HEK293 (cell line): ENCODE results near the gene MYO18B.

Source experiments
- CTCF ChIA-PET: fragments of 350-600 bp; formaldehyde crosslinking; extraction: SDS; loops from one replicate; lab custom pipeline; 2021; ENCODE audit warnings: antibody characterized with exemption; lab: Yijun Ruan, JAX
- POLR2A ChIA-PET: fragments of 300-600 bp; formaldehyde crosslinking; extraction: SDS; loops from one replicate; lab custom pipeline; 2020; ENCODE audit warnings: antibody characterized with exemption, inconsistent platforms; lab: Yijun Ruan, JAX
- H3K27ac ChIP-seq: fragments of 200-500 bp; sonication (Bioruptor generic); 2 replicates; pipeline ENCODE4 v1.5.1; 2014; ENCODE audit warnings: low read depth, low read length, control low read depth, inconsistent platforms; ENCODE audit errors: extremely low read depth
- H3K36me3 ChIP-seq, 2 experiments: fragments of 200-500 bp in 1 of 2; sonication (Bioruptor generic) in 1 of 2; 1 replicate in 1 of 2; 2 replicates in 1 of 2; pipeline ENCODE4 v1.5.1; 2014 to 2017; ENCODE audit warnings: inconsistent platforms in 2 of 2, low read length in 2 of 2; ENCODE audit not compliant: control insufficient read depth in 2 of 2, insufficient read depth in 1 of 2
- H3K4me1 ChIP-seq: fragments of 200-500 bp; sonication (Bioruptor generic); 2 replicates; pipeline ENCODE4 v1.5.1; 2014; ENCODE audit warnings: mild to moderate bottlenecking, low read length, inconsistent platforms; ENCODE audit not compliant: control insufficient read depth, insufficient read depth
- H3K4me3 ChIP-seq: 2 replicates; pipeline ENCODE4 v1.5.1; 2011; ENCODE audit warnings: low read depth, mild to moderate bottlenecking, control low read depth, low read length, moderate library complexity
- H3K9me3 ChIP-seq: fragments of 200-500 bp; sonication (Bioruptor generic); 2 replicates; pipeline ENCODE4 v1.5.1; 2014; ENCODE audit warnings: low read depth, low read length, inconsistent platforms; ENCODE audit not compliant: control insufficient read depth, insufficient read depth
- GFI1B ChIP-seq: fragments of 450-650 bp; formaldehyde crosslinking; IDR thresholded peaks from 2 replicates; pipeline ENCODE4 v1.5.1; 2016; ENCODE audit warnings: missing biosample characterization, missing genetic modification characterization
- HOXC10 ChIP-seq: sonication (generic); formaldehyde crosslinking; IDR thresholded peaks from 2 replicates; pipeline ENCODE4 v1.8.1; 2023; ENCODE audit warnings: mild to moderate bottlenecking, missing genetic modification reagents
- IKZF3 ChIP-seq: fragments of 450-650 bp; IDR thresholded peaks from 2 replicates; pipeline ENCODE4 v1.5.0; 2018; ENCODE audit warnings: missing biosample characterization, mild to moderate bottlenecking, missing genetic modification characterization, moderate library complexity
- ZFP37 ChIP-seq: fragments of 450-650 bp; formaldehyde crosslinking; IDR thresholded peaks from 2 replicates; pipeline ENCODE4 v1.5.1; 2016; ENCODE audit warnings: missing biosample characterization, missing genetic modification characterization
- ZNF169 ChIP-seq: fragments of 450-650 bp; formaldehyde crosslinking; IDR thresholded peaks from 2 replicates; pipeline ENCODE4 v1.5.1; 2016; ENCODE audit warnings: missing biosample characterization, missing genetic modification characterization
- ZNF2 ChIP-seq: fragments of 450-650 bp; formaldehyde crosslinking; IDR thresholded peaks from 2 replicates; pipeline ENCODE4 v1.5.1; 2016; ENCODE audit warnings: missing biosample characterization, missing genetic modification characterization
- ZNF202 ChIP-seq: fragments of 450-650 bp; formaldehyde crosslinking; IDR thresholded peaks from 2 replicates; pipeline ENCODE4 v1.5.1; 2016; ENCODE audit warnings: missing biosample characterization, missing genetic modification characterization, borderline replicate concordance
- ZNF214 ChIP-seq: fragments of 450-650 bp; formaldehyde crosslinking; IDR thresholded peaks from 2 replicates; pipeline ENCODE4 v1.5.1; 2017; ENCODE audit warnings: missing biosample characterization, mild to moderate bottlenecking, missing genetic modification characterization, borderline replicate concordance
- ZNF221 ChIP-seq: fragments of 450-650 bp; formaldehyde crosslinking; IDR thresholded peaks from 2 replicates; pipeline ENCODE4 v1.5.1; 2017; ENCODE audit warnings: missing biosample characterization, missing genetic modification characterization, borderline replicate concordance
- ZNF280C ChIP-seq: fragments of 450-650 bp; formaldehyde crosslinking; IDR thresholded peaks from 2 replicates; pipeline ENCODE4 v1.5.1; 2016; ENCODE audit warnings: missing biosample characterization, missing genetic modification characterization
- ZNF544 ChIP-seq: fragments of 450-650 bp; formaldehyde crosslinking; IDR thresholded peaks from 2 replicates; pipeline ENCODE4 v1.5.0; 2017; ENCODE audit warnings: missing biosample characterization, missing genetic modification characterization
- ZNF561 ChIP-seq: fragments of 450-650 bp; IDR thresholded peaks from 2 replicates; pipeline ENCODE4 v1.5.1; 2018; ENCODE audit warnings: missing biosample characterization, missing genetic modification characterization, borderline replicate concordance
- ZNF624 ChIP-seq: fragments of 450-650 bp; formaldehyde crosslinking; IDR thresholded peaks from 2 replicates; pipeline ENCODE4 v1.5.1; 2017; ENCODE audit warnings: missing biosample characterization, missing genetic modification characterization
- ZNF654 ChIP-seq: fragments of 450-650 bp; formaldehyde crosslinking; IDR thresholded peaks from 2 replicates; pipeline ENCODE4 v1.5.1; 2016; ENCODE audit warnings: low read depth, missing biosample characterization, missing genetic modification characterization
- ZNF830 ChIP-seq: fragments of 450-650 bp; IDR thresholded peaks from 2 replicates; pipeline ENCODE4 v1.5.0; 2018; ENCODE audit warnings: missing biosample characterization, missing genetic modification characterization, low read depth, mild to moderate bottlenecking, moderate library complexity
- ZNF843 ChIP-seq: fragments of 450-650 bp; formaldehyde crosslinking; IDR thresholded peaks from 2 replicates; pipeline ENCODE4 v1.5.1; 2016; ENCODE audit warnings: missing biosample characterization, missing genetic modification characterization
- TF ChIP-seq, protein P1 (sequence below): fragments of 450-650 bp; formaldehyde crosslinking; IDR thresholded peaks from 2 replicates; pipeline ENCODE4; 2016; ENCODE audit warnings: missing biosample characterization, missing genetic modification characterization
- TF ChIP-seq, protein P2 (sequence below): fragments of 450-650 bp; formaldehyde crosslinking; IDR thresholded peaks from 2 replicates; pipeline ENCODE4 v1.5.1; 2016; ENCODE audit warnings: missing biosample characterization, missing genetic modification characterization
- TF ChIP-seq, protein P3 (sequence below): fragments of 450-650 bp; formaldehyde crosslinking; conservative IDR thresholded peaks from 2 replicates; pipeline ENCODE4 v1.5.1; 2016; ENCODE audit warnings: low read depth, missing biosample characterization, missing genetic modification characterization
- TF ChIP-seq, protein P4 (sequence below): fragments of 450-650 bp; formaldehyde crosslinking; IDR thresholded peaks from 2 replicates; pipeline ENCODE4 v1.5.1; 2016; ENCODE audit warnings: missing biosample characterization, missing genetic modification characterization

MYO18B gene

DNA sequence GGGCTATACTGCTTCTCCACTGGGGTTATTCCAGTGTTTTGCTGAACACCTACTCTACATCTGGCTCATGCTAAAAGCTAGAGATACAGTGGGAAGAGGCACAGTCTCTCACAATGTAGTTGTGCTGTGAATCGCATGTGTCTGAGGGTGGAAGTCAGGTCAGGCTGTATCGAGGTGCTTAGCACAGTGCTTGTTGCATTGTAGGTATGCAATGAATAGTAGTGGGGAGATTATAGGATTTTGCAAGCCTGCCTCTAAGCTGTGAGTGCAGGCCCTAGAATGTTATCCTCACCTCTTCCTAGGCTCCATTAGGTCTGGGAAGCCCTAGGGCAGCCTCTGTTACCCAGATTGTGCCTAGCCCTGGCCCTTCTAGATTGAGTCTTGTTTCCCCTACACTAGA, 37.4 kb downstream of the MYO18B start:
- no peaks in the 10 kb centered on the region for H3K4me1 ChIP-seq
- H3K27ac ChIP-seq: no peak overlapping the region
- no peak overlapping the region for H3K4me3 ChIP-seq
- CTCF ChIA-PET: interaction anchor here (0.5 to 1.6 kb wide), 7 partner anchors 13 to 552 kb away, joined by 3 to 9 read pairs (median 3); no protein-coding TSS in a partner anchor
- no peaks in the 10 kb centered on the region for H3K36me3 ChIP-seq
- TF ChIP-seq GFI1B (tag by site-specific recombination) (no peak), ZNF654 (tag by site-specific recombination) (no peak), ZNF2 (tag by site-specific recombination) (no peak), ZNF843 (tag by site-specific recombination) (no peak), ZNF830 (tag by site-specific recombination) (no peak), ZNF221 (no peak), HOXC10 (CRISPR knock-in tag) (no peak), ZNF544 (tag by site-specific recombination) (no peak), ZNF624 (tag by site-specific recombination) (no peak), ZNF214 (tag by site-specific recombination) (no peak), ZFP37 (tag by site-specific recombination) (no peak), ZNF169 (tag by site-specific recombination) (no peak), IKZF3 (tag by site-specific recombination) (no peak), ZNF561 (tag by site-specific recombination) (no peak), ZNF280C (tag by site-specific recombination) (no peak), ZNF202 (no peak)
- TF ChIP-seq, protein P1, sequence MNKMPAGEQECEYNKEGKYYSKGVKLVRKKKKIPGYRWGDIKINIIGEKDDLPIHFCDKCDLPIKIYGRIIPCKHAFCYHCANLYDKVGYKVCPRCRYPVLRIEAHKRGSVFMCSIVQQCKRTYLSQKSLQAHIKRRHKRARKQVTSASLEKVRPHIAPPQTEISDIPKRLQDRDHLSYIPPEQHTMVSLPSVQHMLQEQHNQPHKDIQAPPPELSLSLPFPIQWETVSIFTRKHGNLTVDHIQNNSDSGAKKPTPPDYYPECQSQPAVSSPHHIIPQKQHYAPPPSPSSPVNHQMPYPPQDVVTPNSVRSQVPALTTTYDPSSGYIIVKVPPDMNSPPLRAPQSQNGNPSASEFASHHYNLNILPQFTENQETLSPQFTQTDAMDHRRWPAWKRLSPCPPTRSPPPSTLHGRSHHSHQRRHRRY: no peak
- TF ChIP-seq, protein P2, sequence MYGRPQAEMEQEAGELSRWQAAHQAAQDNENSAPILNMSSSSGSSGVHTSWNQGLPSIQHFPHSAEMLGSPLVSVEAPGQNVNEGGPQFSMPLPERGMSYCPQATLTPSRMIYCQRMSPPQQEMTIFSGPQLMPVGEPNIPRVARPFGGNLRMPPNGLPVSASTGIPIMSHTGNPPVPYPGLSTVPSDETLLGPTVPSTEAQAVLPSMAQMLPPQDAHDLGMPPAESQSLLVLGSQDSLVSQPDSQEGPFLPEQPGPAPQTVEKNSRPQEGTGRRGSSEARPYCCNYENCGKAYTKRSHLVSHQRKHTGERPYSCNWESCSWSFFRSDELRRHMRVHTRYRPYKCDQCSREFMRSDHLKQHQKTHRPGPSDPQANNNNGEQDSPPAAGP (tag by site-specific recombination): no peak
- TF ChIP-seq, protein P3, sequence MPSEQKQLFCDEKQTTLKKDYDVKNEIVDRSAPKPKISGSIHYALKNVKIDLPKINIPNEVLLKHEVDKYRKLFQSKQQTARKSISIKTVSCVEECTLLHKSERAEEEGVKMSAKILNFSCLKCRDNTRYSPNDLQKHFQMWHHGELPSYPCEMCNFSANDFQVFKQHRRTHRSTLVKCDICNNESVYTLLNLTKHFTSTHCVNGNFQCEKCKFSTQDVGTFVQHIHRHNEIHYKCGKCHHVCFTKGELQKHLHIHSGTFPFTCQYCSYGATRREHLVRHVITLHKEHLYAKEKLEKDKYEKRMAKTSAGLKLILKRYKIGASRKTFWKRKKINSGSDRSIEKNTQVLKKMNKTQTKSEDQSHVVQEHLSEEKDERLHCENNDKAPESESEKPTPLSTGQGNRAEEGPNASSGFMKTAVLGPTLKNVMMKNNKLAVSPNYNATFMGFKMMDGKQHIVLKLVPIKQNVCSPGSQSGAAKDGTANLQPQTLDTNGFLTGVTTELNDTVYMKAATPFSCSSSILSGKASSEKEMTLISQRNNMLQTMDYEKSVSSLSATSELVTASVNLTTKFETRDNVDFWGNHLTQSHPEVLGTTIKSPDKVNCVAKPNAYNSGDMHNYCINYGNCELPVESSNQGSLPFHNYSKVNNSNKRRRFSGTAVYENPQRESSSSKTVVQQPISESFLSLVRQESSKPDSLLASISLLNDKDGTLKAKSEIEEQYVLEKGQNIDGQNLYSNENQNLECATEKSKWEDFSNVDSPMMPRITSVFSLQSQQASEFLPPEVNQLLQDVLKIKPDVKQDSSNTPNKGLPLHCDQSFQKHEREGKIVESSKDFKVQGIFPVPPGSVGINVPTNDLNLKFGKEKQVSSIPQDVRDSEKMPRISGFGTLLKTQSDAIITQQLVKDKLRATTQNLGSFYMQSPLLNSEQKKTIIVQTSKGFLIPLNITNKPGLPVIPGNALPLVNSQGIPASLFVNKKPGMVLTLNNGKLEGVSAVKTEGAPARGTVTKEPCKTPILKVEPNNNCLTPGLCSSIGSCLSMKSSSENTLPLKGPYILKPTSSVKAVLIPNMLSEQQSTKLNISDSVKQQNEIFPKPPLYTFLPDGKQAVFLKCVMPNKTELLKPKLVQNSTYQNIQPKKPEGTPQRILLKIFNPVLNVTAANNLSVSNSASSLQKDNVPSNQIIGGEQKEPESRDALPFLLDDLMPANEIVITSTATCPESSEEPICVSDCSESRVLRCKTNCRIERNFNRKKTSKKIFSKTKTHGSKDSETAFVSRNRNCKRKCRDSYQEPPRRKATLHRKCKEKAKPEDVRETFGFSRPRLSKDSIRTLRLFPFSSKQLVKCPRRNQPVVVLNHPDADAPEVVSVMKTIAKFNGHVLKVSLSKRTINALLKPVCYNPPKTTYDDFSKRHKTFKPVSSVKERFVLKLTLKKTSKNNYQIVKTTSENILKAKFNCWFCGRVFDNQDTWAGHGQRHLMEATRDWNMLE: no peak
- TF ChIP-seq, protein P4, sequence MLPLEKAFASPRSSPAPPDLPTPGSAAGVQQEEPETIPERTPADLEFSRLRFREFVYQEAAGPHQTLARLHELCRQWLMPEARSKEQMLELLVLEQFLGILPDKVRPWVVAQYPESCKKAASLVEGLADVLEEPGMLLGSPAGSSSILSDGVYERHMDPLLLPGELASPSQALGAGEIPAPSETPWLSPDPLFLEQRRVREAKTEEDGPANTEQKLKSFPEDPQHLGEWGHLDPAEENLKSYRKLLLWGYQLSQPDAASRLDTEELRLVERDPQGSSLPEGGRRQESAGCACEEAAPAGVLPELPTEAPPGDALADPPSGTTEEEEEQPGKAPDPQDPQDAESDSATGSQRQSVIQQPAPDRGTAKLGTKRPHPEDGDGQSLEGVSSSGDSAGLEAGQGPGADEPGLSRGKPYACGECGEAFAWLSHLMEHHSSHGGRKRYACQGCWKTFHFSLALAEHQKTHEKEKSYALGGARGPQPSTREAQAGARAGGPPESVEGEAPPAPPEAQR (tag by site-specific recombination): no peak
- TF ChIP-seq, all 188 proteins: peak for 0
- POLR2A ChIA-PET: no interaction called here
- no peaks in the 10 kb centered on the region for H3K9me3 ChIP-seq
